ENCODE results near the gene GLRX. TPM values are rescaled to one million over a fixed set of nuclear protein-coding genes. Genes with fewer than 3 reads are reported as not detected.
"Not testable (repeated sequence)": the region's sequence is repeated elsewhere in the genome, so short reads cannot be mapped to it uniquely, and the experiment has no call there.

The GLRX gene
- total RNA-seq, 2 donors from 2014 or later: 18.9 to 26.3 TPM

DNA sequence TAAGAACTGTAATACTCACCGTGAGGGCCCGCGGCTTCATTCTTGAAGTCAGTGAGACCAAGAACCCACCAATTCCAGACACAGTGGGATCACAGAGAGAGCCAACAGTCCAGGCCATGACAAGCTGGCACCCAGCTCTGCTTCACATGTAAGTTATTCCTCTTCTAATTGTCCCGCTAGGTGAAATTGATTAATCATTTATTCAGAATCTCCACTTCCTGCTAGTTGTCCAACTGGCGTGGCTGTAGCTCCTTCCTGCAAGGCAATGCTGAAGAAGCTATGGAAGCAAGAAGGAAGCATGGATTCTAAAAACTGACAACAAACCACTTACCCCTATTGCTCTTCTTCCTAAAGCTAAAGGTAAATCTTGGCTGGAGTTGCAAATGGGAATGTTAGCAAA is 30.0 kb upstream of the GLRX start:
- H3K36me3 Mint-ChIP-seq (ENCODE audit: low read depth): no peaks in the 10 kb centered on the region
- H3K9me3 Mint-ChIP-seq: peaks cover 8% of the 10 kb centered on the region
- no peak overlapping the region for H3K4me3 ChIP-seq (ENCODE audit: low read length)
- peaks cover 6% of the 10 kb centered on the region for H3K4me1 ChIP-seq (ENCODE audit: control insufficient read depth, insufficient read depth, low read length)
- 83 to 95% methylated on average over 1 to 5 of the region's 5 CpGs for WGBS, 2 experiments (ENCODE audit: insufficient coverage in 1 of 2, insufficient read length in 1 of 2)
- no peaks in the 10 kb centered on the region for H3K27me3 Mint-ChIP-seq (ENCODE audit: insufficient read depth)
- no peaks in the 10 kb centered on the region for H3K9me3 ChIP-seq (ENCODE audit: control insufficient read depth, low read length)
- no peak overlapping the region for H3K4me3 Mint-ChIP-seq
- H3K4me1 Mint-ChIP-seq: peaks cover 5% of the 10 kb centered on the region
- H3K27me3 ChIP-seq (ENCODE audit: control insufficient read depth, insufficient read depth, low read length, poor library complexity, severe bottlenecking): no peaks in the 10 kb centered on the region
- no peak for DNase-seq
- H3K27ac ChIP-seq (ENCODE audit: low read depth, low read length): no peak overlapping the region
- H3K27ac Mint-ChIP-seq: no peak overlapping the region
- TF ChIP-seq, protein P1, sequence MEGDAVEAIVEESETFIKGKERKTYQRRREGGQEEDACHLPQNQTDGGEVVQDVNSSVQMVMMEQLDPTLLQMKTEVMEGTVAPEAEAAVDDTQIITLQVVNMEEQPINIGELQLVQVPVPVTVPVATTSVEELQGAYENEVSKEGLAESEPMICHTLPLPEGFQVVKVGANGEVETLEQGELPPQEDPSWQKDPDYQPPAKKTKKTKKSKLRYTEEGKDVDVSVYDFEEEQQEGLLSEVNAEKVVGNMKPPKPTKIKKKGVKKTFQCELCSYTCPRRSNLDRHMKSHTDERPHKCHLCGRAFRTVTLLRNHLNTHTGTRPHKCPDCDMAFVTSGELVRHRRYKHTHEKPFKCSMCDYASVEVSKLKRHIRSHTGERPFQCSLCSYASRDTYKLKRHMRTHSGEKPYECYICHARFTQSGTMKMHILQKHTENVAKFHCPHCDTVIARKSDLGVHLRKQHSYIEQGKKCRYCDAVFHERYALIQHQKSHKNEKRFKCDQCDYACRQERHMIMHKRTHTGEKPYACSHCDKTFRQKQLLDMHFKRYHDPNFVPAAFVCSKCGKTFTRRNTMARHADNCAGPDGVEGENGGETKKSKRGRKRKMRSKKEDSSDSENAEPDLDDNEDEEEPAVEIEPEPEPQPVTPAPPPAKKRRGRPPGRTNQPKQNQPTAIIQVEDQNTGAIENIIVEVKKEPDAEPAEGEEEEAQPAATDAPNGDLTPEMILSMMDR (conservative IDR thresholded peaks at IDR 0.05): no peak
- no peaks in the 10 kb centered on the region for H3K36me3 ChIP-seq (ENCODE audit: control insufficient read depth, insufficient read depth, low read length)
- no peak overlapping the region for H3K9ac ChIP-seq (ENCODE audit: extremely low read depth, low read length, poor library complexity, severe bottlenecking)

- not testable (repeated sequence) for H3K4me1 Mint-ChIP-seq; H3K36me3 Mint-ChIP-seq (ENCODE audit: low read depth); H3K27ac ChIP-seq (ENCODE audit: low read depth, low read length); H3K27ac Mint-ChIP-seq; H3K36me3 ChIP-seq (ENCODE audit: control insufficient read depth, insufficient read depth, low read length); H3K4me3 Mint-ChIP-seq; H3K9me3 ChIP-seq (ENCODE audit: control insufficient read depth, low read length); H3K27me3 Mint-ChIP-seq (ENCODE audit: insufficient read depth); H3K9ac ChIP-seq (ENCODE audit: extremely low read depth, low read length, poor library complexity, severe bottlenecking); H3K27me3 ChIP-seq (ENCODE audit: control insufficient read depth, insufficient read depth, low read length, poor library complexity, severe bottlenecking); DNase-seq; H3K4me3 ChIP-seq (ENCODE audit: low read length); H3K9me3 Mint-ChIP-seq; H3K4me1 ChIP-seq (ENCODE audit: control insufficient read depth, insufficient read depth, low read length)
- 97 to 98% methylated on average over 10 to 34 of the region's 34 CpGs for WGBS, 2 experiments (ENCODE audit: insufficient coverage in 1 of 2, insufficient read length in 1 of 2)
These were observed 28.6 kb upstream of the GLRX start for GRCh38 chr5:95851141-95851540.

- Mint-ChIP-seq H3K4me3 (no peak overlapping the region), H3K27ac (no peak overlapping the region), H3K27me3 (ENCODE audit: insufficient read depth) (no peaks in the 10 kb centered on the region), H3K4me1 (peaks cover 3% of the 10 kb centered on the region), H3K9me3 (peaks cover 8% of the 10 kb centered on the region), H3K36me3 (ENCODE audit: low read depth) (no peaks in the 10 kb centered on the region)
- no peak overlapping the region for H3K27ac ChIP-seq (ENCODE audit: low read depth, low read length)
- H3K9ac ChIP-seq (ENCODE audit: extremely low read depth, low read length, poor library complexity, severe bottlenecking): no peak overlapping the region
- TF ChIP-seq, protein P1 (conservative IDR thresholded peaks at IDR 0.05): no peak
- DNase-seq: no peak
- no peaks in the 10 kb centered on the region for H3K9me3 ChIP-seq (ENCODE audit: control insufficient read depth, low read length)
- H3K4me1 ChIP-seq (ENCODE audit: control insufficient read depth, insufficient read depth, low read length): no peaks in the 10 kb centered on the region
- H3K27me3 ChIP-seq (ENCODE audit: control insufficient read depth, insufficient read depth, low read length, poor library complexity, severe bottlenecking): no peaks in the 10 kb centered on the region
- no peak overlapping the region for H3K4me3 ChIP-seq (ENCODE audit: low read length)
- H3K36me3 ChIP-seq (ENCODE audit: control insufficient read depth, insufficient read depth, low read length): no peaks in the 10 kb centered on the region
- 94 to 97% methylated on average over 3 to 5 of the region's 5 CpGs for WGBS, 2 experiments (ENCODE audit: insufficient coverage in 1 of 2, insufficient read length in 1 of 2)
These were observed 27.9 kb upstream of the GLRX start for GRCh38 chr5:95850391-95850894.

- Histone ChIP-seq H3K9ac (ENCODE audit: extremely low read depth, low read length, poor library complexity, severe bottlenecking) (no peak overlapping the region), H3K4me3 (ENCODE audit: low read length) (no peak overlapping the region), H3K4me1 (ENCODE audit: control insufficient read depth, insufficient read depth, low read length) (no peaks in the 10 kb centered on the region), H3K9me3 (ENCODE audit: control insufficient read depth, low read length) (no peaks in the 10 kb centered on the region), H3K27ac (ENCODE audit: low read depth, low read length) (no peak overlapping the region), H3K36me3 (ENCODE audit: control insufficient read depth, insufficient read depth, low read length) (no peaks in the 10 kb centered on the region), H3K27me3 (ENCODE audit: control insufficient read depth, insufficient read depth, low read length, poor library complexity, severe bottlenecking) (no peaks in the 10 kb centered on the region)
- Mint-ChIP-seq H3K27ac (no peak overlapping the region), H3K4me3 (no peak overlapping the region), H3K4me1 (peaks cover 11% of the 10 kb centered on the region), H3K27me3 (ENCODE audit: insufficient read depth) (no peaks in the 10 kb centered on the region), H3K36me3 (ENCODE audit: low read depth) (no peaks in the 10 kb centered on the region), H3K9me3 (peaks cover 8% of the 10 kb centered on the region)
- no peak for DNase-seq
- TF ChIP-seq, protein P1 (conservative IDR thresholded peaks at IDR 0.05): no peak
- 91 to 97% methylated on average over 3 of the region's 3 CpGs for WGBS, 2 experiments (ENCODE audit: insufficient coverage in 1 of 2, insufficient read length in 1 of 2)
These were observed 26.2 kb upstream of the GLRX start for GRCh38 chr5:95848701-95849100.
